Measurements from ENCODE around the gene SOS1.
A peak's percentile ranks its signal among the peaks of the same experiment; 100 is the strongest.
"Not testable (repeated sequence)": the region's sequence is repeated elsewhere in the genome, so short reads cannot be mapped to it uniquely, and the experiment has no call there.

The SOS1 gene

GRCh38 chr2:39138837-39139211 lies 18.0 kb upstream of the SOS1 start:
- DNase-seq (ENCODE audit: low spot score), result no peak

GRCh38 chr2:39138187-39138836 lies 17.5 kb upstream of the SOS1 start:
- not testable (repeated sequence) for DNase-seq (ENCODE audit: low spot score)

- no peak for DNase-seq (ENCODE audit: low spot score)
Measured at GRCh38 chr2:39136799-39137198, 15.9 kb upstream of the SOS1 start.

DNA sequence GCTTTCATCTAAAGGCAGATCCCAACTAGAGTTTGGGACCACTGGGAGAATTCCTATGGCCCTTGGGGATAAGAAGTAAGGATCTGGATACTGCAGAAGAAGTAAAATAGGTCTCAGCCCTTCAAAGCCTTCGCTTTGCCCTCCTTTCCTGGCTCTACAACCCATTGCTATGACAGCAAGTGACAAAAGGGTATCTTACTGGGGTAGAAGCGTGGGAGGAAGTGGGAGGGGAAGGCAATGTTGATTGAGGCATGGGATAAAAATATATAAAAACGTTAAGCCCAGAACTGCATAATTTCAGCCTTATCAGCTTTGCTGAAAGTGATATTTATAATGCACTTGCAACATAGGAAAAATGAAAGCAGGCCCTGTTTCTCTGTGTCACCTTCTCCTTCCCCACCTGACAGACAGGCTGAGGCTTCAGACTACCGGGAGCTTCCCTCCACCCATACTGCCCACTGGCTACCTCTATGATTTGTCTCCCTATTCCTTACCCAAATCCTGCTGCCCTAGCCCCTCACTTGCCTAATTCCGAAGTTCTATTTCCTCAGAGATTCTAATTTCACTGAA lies 14.9 kb upstream of the SOS1 start:
- DNase-seq (ENCODE audit: low spot score), result no peak

DNA sequence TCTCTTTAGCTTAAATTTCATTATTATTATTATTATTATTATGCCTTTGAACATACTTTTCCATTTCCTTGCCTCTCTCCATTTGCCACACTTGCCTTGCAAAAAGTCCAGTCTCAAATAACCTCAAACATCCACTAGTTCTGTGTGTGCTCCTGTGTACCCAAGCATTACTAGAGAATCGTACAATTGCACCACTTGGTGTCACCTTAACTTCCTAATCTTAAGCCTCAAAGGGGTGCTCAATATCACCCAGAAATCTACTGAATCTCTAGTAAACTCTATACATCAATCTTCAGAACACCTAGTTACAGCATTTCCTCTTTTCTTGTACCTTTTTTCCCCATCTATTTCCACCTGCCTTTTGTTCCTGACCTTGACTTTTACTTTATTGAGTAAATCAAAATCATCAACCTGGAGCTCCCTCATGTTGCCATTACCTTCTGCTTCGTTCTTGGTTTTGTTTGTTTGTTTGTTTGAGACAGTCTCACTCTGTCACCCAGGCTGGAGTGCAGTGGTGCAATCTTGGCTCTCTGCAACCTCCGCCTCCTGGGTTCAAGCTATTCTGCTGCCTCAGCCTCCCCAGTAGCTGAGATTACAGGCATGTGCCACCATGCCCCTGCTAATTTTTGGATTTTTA lies 12.5 kb upstream of the SOS1 start:
- DNase-seq (ENCODE audit: low spot score), result no peak

GRCh38 chr2:39128919-39129391 lies 8.1 kb upstream of the SOS1 start:
- no peak for DNase-seq (ENCODE audit: low spot score)

DNA sequence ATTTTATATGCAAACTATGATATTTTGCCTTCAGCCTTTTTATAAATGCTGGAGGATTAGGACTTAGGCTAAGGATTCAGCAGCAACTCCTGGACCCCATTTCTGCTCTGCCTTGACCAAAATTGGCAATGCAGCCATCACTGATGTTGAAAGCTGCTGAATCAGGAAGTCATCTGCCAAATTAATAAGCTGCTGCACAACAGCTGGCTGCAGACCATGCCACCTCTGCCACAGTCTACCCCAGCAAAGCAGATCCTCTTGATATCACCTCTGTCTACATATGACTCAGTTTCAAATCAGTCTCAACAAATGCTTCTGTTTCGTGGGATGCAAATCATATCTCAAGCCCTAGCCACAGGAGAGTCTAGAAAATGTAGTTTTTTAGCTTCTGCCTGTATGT lies 7.1 kb upstream of the SOS1 start:
- DNase-seq (ENCODE audit: low spot score), result no peak

GRCh38 chr2:39124746-39125057 lies 3.9 kb upstream of the SOS1 start:
- DNase-seq (ENCODE audit: low spot score), result no peak

GRCh38 chr2:39124000-39124745 lies 3.3 kb upstream of the SOS1 start:
- peak; percentile 69 for DNase-seq (ENCODE audit: low spot score)

- DNase-seq (ENCODE audit: low spot score), result no peak
Measured at GRCh38 chr2:39123436-39123999, 2.7 kb upstream of the SOS1 start.

DNA sequence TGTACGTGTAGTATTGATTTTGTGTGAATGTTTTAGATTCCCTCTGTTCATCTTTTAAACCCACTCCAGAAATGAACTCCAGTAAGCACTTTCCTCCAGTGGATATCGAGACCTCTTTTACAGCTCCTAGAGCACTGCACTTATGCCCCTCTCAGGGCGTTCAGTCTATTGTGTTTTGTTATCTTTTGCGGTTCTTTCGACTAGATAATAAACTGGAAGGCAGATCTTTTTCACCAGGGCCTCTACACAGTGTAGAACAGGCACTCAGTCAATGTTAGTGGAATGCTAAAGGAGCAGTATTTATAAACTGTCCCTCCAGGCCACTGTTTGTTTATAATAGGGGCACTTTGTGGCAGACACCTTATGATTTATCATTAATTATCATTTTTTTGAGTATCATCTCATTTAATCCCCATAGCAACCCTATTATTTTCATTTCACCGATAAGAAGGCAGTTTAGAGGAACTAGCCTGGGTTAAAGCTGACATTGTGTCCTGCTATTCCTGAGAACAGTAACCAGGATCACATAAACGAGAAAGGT lies 742 bp upstream of the SOS1 start:
- DNase-seq (ENCODE audit: low spot score), result no peak

- no peak for DNase-seq (ENCODE audit: low spot score)
Measured at GRCh38 chr2:39120521-39120770, 405 bp downstream of the SOS1 start.

DNA sequence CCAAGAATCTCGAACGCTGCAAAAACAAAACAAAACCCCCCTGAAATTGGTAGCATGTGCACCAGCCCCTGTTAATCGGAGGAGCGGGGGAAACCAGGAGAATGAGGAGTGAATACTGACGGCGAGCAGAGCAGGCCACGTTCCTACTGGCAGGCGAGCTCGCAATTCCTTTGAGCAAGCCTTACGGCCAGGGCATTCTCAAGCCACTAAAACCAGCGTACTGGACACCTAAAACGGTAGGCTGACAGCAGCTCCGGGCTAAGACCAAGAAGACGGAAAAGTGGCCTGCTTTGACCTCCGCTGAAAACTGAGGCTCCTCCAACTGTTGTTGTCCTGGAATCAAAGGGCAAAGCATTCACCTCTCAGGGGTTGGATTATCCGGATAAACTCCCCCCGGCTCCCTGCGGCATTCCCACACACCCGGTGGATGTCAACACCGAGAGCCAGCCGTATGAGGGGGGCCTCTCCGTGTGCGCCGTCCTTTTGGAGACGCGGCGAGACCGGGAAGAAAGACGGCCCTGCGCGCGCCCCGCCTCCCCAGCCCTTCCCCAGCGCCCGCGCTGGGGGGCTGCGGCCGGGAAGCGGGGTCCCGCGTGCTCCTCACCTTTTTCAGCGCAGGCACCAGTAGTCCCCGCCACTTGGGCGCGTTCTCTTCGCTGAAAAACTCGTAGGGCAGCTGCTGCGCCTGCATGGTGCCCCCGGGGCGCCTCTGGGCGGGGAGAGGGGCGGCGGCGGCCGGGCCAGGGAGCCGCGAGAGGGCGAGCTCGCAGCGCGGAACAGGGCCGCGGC lies 925 bp downstream of the SOS1 start:
- peak; percentile 58 for DNase-seq (ENCODE audit: low spot score)

DNA sequence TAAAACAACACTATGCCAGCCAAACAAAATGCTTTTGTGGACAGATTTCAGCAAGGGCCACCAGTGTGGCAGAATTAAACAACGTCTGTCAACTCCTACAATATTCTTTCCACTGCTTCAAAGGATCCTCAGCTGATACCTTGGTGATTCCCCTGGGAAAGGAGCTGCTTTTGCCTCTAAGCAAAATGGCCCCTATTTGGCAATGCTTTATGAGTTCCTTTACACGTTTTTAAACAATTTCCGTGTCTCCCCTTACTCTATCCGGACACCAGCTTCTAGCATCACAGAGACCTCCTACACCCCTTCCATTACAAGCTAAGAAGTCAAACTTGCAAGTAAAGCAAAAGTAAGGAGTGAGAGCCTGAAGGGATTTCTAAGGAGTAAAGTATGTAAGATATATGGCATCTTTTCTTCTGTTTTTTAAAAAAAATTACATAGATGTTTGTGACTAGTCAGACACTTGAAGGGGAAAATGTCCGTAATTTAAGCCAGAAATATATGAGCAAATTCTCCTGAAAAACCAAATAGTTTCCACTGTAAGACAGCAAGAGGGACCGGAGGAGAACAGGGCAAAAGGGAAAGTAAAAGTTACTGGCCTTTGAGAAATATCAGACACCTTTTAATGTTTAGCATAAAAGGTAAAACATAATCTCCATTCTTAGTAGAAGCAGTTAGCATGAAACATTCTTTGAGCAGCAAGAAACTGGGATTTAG lies 1.9 kb downstream of the SOS1 start:
- no peak for DNase-seq (ENCODE audit: low spot score)

DNA sequence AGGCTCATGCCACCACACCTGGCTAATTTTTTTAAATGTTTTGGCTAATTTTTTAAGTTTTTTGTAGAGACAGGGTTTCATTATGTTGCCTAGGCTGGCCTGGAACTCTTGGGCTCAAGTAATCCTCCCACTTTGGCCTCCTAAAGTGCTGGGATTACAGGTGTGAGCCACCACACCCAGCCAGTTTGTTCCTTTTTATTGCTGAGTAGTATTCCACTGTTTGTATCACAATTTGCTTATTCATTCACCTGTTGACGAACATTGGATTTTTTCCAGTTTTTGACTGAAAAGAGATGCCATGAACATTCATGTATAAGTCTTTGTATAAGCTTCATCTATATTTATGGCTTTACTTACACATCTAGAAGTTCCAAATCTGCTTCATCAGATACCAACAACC lies 5.3 kb downstream of the SOS1 start:
- DNase-seq (ENCODE audit: low spot score), result no peak

DNA sequence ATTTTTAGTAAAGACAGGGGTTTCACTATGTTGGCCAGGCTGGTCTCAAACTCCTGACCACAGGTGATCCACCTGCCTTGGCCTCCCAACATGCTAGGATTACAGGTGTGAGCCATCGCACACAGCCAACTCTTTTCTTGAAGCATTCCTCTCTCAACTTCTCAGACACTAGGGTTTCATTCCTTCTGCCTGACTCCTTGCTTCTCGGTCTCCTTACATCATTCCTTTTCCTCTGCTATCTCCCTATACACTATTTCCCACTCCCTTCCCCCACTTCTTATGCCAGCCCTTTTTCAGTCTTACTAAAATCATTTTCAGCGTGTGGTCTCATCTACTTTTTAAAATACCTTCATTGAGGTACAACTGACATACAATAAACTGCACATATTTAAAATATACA lies 6.1 kb downstream of the SOS1 start:
- no peak for DNase-seq (ENCODE audit: low spot score)

DNA sequence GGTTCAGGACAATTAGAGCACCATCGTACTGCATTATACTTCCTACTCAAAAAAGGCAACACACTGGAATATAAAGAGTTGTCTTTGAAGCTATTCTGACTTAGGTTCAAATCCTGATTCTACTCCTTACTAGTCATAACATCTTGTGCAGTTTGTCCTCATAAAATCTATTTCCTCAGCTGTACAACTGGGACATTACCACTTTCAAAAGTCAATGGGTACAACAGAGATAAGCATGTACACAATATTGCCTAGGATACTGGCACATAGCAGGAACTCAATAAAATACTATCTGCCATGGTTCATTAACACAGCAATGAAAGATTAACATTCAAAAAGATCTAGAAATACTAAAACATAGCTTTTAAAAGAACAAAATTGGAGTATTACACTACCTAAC lies 11.3 kb downstream of the SOS1 start:
- no peak for DNase-seq (ENCODE audit: low spot score)

DNA sequence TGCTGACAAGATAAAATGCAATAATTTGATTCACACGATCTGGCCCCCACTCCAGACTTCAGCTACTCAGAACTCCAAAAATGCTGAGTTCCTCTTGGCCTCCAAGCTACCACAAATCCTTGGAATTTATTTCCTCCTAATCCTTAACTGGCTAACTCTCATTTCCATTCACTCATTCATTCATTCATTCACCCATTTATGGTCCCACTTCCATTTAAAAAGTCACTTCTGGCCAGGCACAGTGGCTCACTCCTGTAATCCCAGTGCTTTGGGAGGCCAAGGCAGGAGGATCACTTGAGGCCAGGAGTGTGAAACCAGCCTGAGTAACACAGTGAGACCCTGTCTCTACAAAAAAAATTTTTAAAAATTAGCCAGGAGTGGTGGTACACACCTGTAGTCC lies 12.5 kb downstream of the SOS1 start:
- no peak for DNase-seq (ENCODE audit: low spot score)

GRCh38 chr2:39107724-39108273 lies 13.1 kb downstream of the SOS1 start:
- no peak for DNase-seq (ENCODE audit: low spot score)

DNA sequence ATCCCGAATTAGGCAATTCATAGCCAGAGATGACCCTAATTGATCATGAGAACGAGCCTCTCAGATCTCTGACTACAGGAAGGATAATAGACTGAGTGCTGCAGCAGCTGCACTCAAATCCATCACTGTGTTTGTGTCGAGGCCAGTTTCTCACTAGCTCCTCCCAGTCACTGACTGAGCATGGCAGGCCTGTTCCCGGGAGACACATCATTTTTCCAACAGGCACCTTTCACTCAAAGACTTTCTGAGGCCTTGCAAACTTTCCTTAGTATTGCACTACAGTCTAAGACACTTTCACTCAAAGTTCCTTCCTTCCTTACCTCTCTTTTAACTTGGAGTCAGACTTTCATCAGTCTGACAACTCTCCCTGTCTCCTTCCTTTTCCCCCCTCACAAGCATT lies 13.7 kb downstream of the SOS1 start:
- no peak for DNase-seq (ENCODE audit: low spot score)
